HEK293T (cell line): Measurements from ENCODE around the gene UAP1L1.

Source experiments
- BHLHE40 ChIP-seq: fragments of 450-650 bp; IDR thresholded peaks from 2 replicates; pipeline ENCODE4 v1.6.1; 2016; ENCODE audit warnings: mild to moderate bottlenecking, moderate library complexity, borderline replicate concordance
- ZNF384 ChIP-seq: fragments of 450-650 bp; IDR thresholded peaks from 2 replicates; pipeline ENCODE4 v1.6.1; 2016

GRCh38 chr9:137115394-137116026 is 38.2 kb downstream of the UAP1L1 start:
- TF ChIP-seq ZNF384 = no peak
- no peak for TF ChIP-seq BHLHE40
